Activated naive CD4-positive, alpha-beta T cell treated with anti-CD3 and anti-CD28 coated beads, Interleukin-2, amount 50 U/mL, for 16 hours (primary cell): ENCODE measurements around the gene BCR.

Experiments used
- DNase-seq: peaks from one replicate; pipeline ENCODE4 v3.0.0-alpha.2; 2020

The BCR gene

DNA sequence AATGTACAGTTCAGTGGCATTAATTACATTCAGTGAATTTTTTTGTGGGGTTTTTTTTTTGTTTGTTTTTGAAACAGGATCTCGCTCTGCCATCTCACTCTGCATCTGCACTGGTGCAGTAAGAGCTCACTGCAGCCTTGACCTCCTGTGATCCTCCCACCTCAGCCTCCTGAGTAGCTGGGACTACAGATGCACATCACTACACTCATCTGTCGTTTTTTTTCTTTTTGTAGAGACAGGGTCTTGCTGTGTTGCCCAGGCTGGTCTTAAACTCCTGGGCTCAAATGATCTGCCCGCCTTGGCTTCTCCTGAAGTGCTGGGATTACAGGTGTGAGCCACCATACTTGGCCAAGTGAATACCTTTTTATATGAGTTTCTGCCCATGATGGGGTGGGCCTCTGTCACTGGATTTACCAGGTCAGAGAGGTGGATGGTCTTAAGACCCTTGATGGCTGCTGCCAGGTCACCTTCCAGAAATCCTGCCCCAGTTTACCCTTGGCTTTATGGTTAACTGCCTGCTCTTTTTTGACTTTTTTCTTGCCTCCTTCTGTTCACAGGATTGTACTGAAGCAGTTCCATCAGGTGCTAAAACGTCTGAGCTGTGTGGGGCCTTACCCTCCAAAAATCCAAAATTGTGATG, 22.6 kb downstream of the BCR start:
- no peak for DNase-seq

GRCh38 chr22:23203452-23204124, 23.3 kb downstream of the BCR start:
- DNase-seq: no peak

DNA sequence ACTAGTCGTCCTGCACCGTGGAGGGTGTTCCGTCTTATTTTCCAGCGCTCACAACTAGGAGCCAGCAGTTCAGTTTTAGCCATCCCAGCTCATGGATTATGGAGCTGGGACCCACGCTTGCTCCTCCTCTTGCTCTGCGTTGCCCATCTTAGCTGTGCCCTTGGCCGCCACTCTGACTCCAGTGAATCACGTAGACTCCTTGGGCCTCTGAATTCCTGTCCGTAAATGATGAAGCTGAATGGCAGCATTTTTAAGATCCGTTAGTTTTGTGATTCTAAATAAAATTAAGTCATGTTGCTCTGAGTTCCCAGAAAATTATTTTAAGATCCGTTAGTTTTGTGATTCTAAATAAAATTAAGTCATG, 23.8 kb downstream of the BCR start:
- DNase-seq: no peak

- DNase-seq: no peak
Measured at GRCh38 chr22:23204541-23205157, 24.3 kb downstream of the BCR start.

GRCh38 chr22:23205339-23206049, 25.2 kb downstream of the BCR start:
- DNase-seq: peak; percentile 30

GRCh38 chr22:23206915-23207314, 26.6 kb downstream of the BCR start:
- no peak for DNase-seq

GRCh38 chr22:23207729-23208393, 27.6 kb downstream of the BCR start:
- DNase-seq: no peak

DNA sequence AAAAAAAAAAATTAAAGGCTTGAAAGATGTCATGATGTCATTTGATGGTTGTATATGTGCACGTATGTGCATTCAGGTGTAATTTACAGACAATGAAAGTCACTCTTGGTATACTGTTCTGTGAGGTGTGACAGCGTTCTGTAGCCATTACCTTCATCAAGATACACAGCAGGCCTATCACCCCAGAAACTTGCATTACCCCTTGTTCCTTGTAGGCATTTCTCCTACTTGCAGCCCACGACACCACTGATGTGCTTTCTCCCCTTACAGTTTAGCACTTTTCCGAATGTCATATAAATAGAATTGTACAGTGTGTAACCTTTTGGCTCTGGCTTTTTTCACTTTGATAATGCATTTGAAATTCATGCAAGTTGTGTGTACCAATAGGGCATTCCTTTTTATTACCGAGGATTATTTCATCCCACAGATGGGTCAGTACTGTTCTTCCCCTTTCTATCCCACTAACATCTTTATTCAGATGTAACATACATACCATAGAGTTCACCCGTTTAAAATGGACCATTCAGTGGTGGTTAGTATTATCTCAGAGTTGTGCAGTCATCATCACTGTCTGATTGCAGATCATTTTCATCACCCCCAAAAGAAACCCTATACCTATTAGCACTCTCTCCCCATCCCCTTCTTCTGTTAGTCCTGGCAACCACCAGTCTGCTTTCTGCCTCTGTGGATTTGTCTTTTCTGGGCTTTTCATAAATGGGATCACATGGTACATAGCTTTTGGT, 30.3 kb downstream of the BCR start:
- no peak for DNase-seq

GRCh38 chr22:23211622-23212021, 31.3 kb downstream of the BCR start:
- no peak for DNase-seq

DNA sequence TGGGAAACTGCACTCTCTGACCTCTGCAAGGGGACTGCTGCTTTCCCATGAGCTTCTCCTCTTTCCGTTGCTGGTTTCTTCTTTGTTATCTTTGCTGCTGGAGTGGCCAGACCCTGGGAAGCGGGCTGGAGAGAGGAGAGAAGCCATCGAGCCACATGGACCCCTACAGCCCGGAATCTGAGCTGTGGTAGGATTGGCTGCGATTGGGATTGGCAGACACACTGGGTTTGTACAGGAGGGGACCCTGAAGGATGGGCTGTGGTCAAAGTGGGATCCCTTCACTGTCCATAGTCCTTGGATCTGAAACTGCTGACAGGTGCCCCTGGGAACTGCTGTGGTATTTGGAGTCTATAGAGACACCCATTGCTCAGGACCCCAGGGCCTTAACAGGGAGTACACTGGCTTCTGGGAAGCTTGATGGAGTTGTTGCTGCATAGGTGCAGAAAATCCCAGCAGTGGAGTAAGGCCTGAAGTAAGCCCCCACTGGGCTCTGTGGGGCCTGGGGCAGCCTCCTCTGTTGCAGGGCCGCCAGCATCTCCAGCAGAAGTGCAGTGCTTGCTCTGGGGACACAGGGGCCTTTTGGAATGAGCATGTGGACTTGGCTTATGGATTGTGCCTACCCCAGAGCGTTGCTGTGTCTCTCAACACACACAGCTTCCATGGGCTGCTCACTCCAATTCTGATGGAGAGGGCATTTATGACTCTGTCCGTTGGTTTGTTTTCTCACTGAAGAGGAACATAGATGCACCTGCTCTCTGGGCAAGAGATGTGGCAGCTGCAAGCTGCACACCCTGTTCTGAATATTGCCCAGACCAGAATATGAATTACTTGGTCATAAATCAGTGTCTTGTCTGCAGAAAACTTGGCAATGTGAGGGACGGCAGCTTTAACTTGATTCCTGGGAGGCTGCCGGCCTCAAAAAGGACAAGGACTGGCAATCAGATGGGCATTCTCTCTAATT, 32.0 kb downstream of the BCR start:
- DNase-seq: no peak

DNA sequence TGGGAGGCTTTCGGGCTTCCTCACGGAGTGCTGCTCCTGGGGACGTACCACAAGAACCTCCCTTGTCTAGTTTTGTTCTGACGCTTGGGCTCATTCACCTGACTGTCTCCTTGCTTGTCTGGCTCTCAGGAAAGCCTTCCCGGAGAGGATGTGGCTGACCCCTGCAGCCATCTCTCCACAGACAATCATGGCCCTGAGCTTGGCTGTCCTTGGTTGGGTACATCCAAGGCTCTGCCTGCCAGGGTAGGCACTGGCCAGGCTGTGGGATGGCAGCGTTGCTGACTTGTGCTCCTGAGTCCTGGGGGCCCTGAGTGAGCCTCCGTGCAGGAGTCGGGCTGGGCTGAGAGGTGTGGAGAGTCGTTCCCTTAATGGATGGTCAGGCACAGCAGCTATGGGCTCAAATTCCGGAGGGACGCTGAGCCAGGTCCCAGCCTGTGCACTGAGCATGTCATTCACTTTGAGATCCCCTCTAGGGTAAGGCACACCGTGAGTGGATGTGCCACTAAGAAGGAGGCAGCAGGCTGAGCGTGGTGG, 32.8 kb downstream of the BCR start:
- DNase-seq: no peak

DNA sequence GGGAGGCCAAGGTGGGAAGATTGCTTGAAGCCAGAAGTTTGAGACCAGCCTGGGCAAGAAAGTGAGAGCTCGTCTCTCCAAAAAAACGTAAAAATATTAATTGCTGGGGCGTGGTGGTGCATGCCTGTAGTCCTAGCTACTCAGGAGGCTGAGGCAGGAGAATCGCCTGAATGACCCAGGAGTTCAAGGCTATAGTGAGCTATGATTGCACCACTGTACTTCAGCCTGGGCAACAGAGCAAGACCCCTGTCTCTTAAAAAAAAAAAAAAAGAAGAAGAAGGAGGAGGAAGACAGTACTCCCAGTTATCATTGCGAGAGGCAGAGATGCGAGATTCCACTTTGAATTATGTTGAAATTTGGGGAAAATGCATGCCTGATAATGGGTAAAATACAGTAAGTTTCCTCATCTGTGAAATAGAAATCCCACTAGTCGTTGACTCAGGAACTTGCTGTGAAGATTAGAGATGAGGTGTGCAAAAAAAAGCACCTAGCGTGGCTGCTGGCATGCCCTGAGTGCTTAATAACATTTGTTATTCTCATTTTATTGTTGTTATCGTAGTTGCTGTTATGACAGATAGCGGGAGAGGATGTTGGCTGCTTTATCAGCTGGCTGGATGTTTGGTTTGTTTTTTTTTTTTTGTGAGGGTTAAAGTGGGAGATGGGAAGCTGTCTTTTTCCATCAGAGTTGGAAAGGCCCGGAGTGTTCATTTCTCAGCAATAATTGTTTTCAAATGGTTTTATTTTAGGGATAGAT, 33.4 kb downstream of the BCR start:
- no peak for DNase-seq

- DNase-seq: no peak
Measured at GRCh38 chr22:23214398-23214797, 34.1 kb downstream of the BCR start.

DNA sequence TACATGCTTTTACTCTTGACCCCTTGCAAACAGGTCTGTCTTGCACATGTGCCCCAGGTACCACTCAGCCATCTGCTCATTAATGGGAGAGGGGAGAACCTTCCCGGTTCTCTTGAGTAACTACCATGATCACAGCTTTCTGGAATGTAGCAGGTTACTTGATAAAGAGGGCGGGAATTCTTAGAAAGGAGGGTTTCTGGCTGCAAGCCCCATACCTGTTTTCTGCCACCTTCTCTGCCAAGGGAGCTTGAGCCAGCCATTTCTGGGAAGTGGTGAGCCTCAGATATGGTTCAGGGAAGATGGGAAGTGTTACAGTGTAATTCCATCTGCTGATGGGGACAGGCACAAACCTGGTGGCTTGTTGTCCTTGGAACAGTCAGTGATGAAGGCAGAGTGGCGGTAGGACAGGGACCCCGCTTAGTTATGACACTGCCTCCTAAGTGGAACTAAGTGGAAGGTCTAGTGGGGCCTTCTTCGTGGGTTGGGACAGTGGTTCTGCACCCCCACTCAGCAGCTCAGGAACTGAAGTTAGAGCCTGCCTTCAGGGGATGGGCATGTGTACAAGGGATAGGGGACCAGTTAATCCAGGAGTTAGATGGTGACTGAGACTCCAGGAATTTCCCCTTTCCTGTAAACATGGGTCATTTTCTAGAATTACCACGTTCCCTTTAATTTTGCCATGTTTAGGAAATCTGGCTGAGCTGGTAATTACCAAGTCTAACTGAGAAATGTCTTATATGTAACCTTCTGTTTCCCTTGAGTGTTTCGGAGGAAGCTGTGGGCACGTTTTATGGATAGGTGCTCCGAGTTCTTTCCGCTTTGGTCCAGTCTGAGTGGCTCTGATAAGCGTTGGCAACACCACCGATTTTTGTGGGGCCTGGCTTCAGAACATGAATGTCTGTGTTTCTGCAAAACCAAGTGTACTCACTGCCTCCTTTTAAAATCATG, 35.3 kb downstream of the BCR start:
- peak; percentile 34 for DNase-seq

GRCh38 chr22:23216461-23217170, 36.3 kb downstream of the BCR start:
- peak; percentile 54 for DNase-seq

DNA sequence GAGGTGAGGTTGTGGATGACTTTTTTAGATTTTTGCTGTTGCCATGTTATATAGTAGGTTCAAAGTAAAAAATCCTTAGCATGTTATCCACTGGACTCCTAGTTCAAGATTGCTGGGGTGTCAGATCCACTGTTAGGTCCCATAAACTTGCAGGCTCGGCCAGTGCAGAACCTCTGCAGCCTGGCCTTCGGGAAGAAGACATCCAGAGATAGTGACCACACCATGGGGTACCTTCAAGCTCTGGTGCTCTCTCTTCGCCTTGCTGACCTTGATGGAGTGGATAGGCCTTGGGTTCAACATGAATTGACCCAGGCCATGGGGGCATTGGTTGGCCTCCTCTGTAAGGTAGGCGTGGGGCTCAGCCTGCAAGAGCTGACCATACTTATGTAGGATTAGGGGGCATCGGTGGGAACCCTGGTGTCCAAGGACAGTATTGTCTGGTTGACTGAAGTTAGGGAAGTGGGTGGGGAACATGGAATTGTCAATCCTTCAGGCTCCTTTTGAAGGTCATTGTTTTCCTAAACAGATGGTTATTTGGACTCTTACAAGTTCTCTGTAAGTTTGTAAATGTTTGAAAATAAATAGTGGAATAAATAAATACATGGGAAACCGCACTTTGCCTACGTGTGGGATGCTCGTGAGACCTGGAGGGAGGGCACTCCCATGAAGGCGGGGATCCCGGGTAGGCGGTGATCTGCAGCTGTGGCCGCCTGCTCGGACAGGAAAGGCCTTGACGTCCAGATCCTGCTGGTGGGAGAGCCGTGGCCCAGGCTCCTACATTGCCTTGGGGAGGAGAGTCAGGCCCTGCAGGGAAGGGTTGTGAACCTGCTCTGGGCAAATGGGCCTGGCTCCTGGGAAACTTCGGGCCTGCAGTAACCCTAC, 37.1 kb downstream of the BCR start:
- no peak for DNase-seq
